ENCODE results near the gene UBE2V1.
"Not testable (repeated sequence)": the region's sequence is repeated elsewhere in the genome, so short reads cannot be mapped to it uniquely, and the experiment has no call there.

Gene UBE2V1

GRCh38 chr20:50113420-50114224 is 672 bp upstream of the UBE2V1 start:
- no peak for DNase-seq

GRCh38 chr20:50111829-50112495 is 988 bp downstream of the UBE2V1 start:
- DNase-seq, result no peak

GRCh38 chr20:50111120-50111828 is 1.7 kb downstream of the UBE2V1 start:
- no peak for DNase-seq

GRCh38 chr20:50110141-50111047 is 2.6 kb downstream of the UBE2V1 start:
- no peak for DNase-seq

GRCh38 chr20:50108556-50109235 is 4.3 kb downstream of the UBE2V1 start:
- DNase-seq, result no peak

- DNase-seq, result no peak
These were observed 5.1 kb downstream of the UBE2V1 start for GRCh38 chr20:50107796-50108331.

GRCh38 chr20:50107086-50107660 is 5.8 kb downstream of the UBE2V1 start:
- no peak for DNase-seq

GRCh38 chr20:50106669-50107068 is 6.3 kb downstream of the UBE2V1 start:
- not testable (repeated sequence) for DNase-seq

- not testable (repeated sequence) for DNase-seq
These were observed 9.4 kb downstream of the UBE2V1 start for GRCh38 chr20:50103464-50104107.

- not testable (repeated sequence) for DNase-seq
These were observed 10.4 kb downstream of the UBE2V1 start for GRCh38 chr20:50102551-50102950.

- DNase-seq, result no peak
These were observed 11.1 kb downstream of the UBE2V1 start for GRCh38 chr20:50101887-50102286.

- no peak for DNase-seq
These were observed 11.7 kb downstream of the UBE2V1 start for GRCh38 chr20:50101281-50101680.

GRCh38 chr20:50100552-50100951 is 12.4 kb downstream of the UBE2V1 start:
- DNase-seq, result no peak

- DNase-seq, result no peak
These were observed 13.4 kb downstream of the UBE2V1 start for GRCh38 chr20:50099565-50099991.

GRCh38 chr20:50099113-50099512 is 13.8 kb downstream of the UBE2V1 start:
- DNase-seq, result no peak

- DNase-seq, result no peak
These were observed 14.7 kb downstream of the UBE2V1 start for GRCh38 chr20:50098259-50098658.

GRCh38 chr20:50097843-50098242 is 15.1 kb downstream of the UBE2V1 start:
- DNase-seq, result no peak

GRCh38 chr20:50096237-50096636 is 16.7 kb downstream of the UBE2V1 start:
- DNase-seq, result no peak

GRCh38 chr20:50095476-50096078 is 17.4 kb downstream of the UBE2V1 start:
- DNase-seq, result no peak

- no peak for DNase-seq
These were observed 18.4 kb downstream of the UBE2V1 start for GRCh38 chr20:50094522-50094921.
